Choroid plexus epithelial cell (primary cell): Measurements from ENCODE around the gene RPS6KC1.

ENCODE experiments used
- DNase-seq: peaks from one replicate; pipeline ENCODE4 v3.0.0-alpha.2; 2010; ENCODE audit warnings: low read depth
- H3K4me3 ChIP-seq: 2 replicates; pipeline ENCODE4 v1.5.1; 2011; ENCODE audit warnings: low read depth, mild to moderate bottlenecking, control low read depth, low read length, moderate library complexity
- CTCF ChIP-seq: conservative IDR thresholded peaks from 2 replicates; pipeline ENCODE4 v1.5.1; 2011; ENCODE audit warnings: low read depth, mild to moderate bottlenecking, control low read depth, inconsistent platforms, low read length, moderate library complexity

The RPS6KC1 gene

DNA sequence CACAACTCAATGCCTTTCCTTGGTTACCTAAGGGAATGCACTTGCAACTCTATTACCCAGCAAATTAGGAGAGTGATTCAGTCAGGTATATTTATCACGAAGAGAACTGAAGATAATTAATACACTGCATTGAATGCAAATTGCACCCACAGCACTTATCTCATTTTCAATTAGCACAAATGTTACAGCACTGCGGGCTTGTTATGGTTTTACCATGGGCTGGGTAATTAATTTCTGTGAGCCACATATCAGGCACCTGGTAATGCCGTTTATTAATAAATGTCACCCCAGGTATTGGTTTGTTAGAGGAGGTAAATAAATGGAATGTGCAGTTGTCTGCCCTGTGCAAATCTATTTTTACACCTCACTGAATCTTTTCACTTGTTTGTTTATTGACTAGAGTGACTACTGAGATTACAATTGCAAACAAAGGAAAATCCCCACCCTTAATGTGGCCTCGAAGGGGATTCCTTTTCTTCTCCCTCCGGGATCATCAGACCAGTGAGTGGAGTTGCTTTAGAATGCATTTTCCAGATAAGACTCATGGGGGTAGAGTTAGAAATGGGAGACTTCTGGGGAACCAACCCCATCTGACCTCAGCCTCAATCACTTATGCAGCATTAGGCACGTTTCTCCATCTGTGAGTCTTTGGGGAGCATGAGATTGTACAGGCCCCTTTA lies 269.3 kb downstream of the RPS6KC1 start:
- TF ChIP-seq CTCF = no peak
- H3K4me3 ChIP-seq = no peak overlapping the region
- no peak for DNase-seq
